CD4-positive, alpha-beta T cell (primary cell): ENCODE results near the gene KMT2B. TPM values are rescaled to one million over a fixed set of nuclear protein-coding genes. Genes with fewer than 3 reads are reported as not detected.

Experiments used
- ATAC-seq: fragments of 200-7000 bp; cut with Tn5 transposase; one replicate; pipeline ENCODE4 v1.10.0; 2022; ENCODE audit warnings: mild to moderate bottlenecking; ENCODE audit not compliant: poor library complexity
- CTCF ChIA-PET: fragments of 350-600 bp; sonication (Branson Sonifier 250); formaldehyde crosslinking; loops from one replicate; lab custom pipeline; 2021; ENCODE audit warnings: antibody characterized with exemption, inconsistent platforms; lab: Charles Lee
- POLR2A ChIA-PET: fragments of 350-600 bp; sonication (Branson Sonifier 250); formaldehyde crosslinking; loops from one replicate; lab custom pipeline; 2021; ENCODE audit warnings: antibody characterized with exemption, inconsistent platforms; lab: Charles Lee
- DNase-seq, 14 experiments: peaks; one replicate each; pipeline ENCODE4 v3.0.0-alpha.2; 2013 to 2020; ENCODE audit warnings: mixed read lengths in 2 of 14
- H3K27ac ChIP-seq, 2 donors: one replicate each; pipeline versions ENCODE4 v1.5.1 to v1.7.0; 2013; ENCODE audit warnings: low read length in 2 of 2, low read depth in 1 of 2, mild to moderate bottlenecking in 1 of 2
- H3K27me3 ChIP-seq, 2 experiments: 1 replicate in 1 of 2; 2 replicates in 1 of 2; pipeline versions ENCODE4 v1.6.1 to v1.7.0; 2013; ENCODE audit warnings: low read length in 2 of 2, control low read depth in 1 of 2, mild to moderate bottlenecking in 1 of 2, moderate library complexity in 1 of 2; ENCODE audit not compliant: insufficient read depth in 2 of 2, control insufficient read depth in 1 of 2
- H3K36me3 ChIP-seq: one replicate; pipeline ENCODE4 v1.6.1; 2013; ENCODE audit warnings: low read length, control low read depth; ENCODE audit not compliant: insufficient read depth
- H3K4me1 ChIP-seq: one replicate; pipeline ENCODE4 v1.6.1; 2013; ENCODE audit warnings: low read length, control low read depth; ENCODE audit not compliant: insufficient read depth
- H3K4me3 ChIP-seq: one replicate; pipeline ENCODE4 v1.5.1; 2013; ENCODE audit warnings: mild to moderate bottlenecking, low read length, moderate library complexity
- H3K9me3 ChIP-seq, 2 experiments: 1 replicate in 1 of 2; 2 replicates in 1 of 2; pipeline versions ENCODE4 v1.6.1 to v1.7.0; 2013; ENCODE audit warnings: low read length in 2 of 2, mild to moderate bottlenecking in 2 of 2, control low read depth in 1 of 2, moderate library complexity in 1 of 2; ENCODE audit not compliant: control insufficient read depth in 1 of 2, insufficient read depth in 1 of 2
- H3K27ac Mint-ChIP-seq: one replicate; pipeline ENCODE4 v1.8.0; 2020; ENCODE audit warnings: mixed read lengths
- H3K27me3 Mint-ChIP-seq: one replicate; pipeline ENCODE4 v1.8.0; 2021; ENCODE audit warnings: mixed read lengths
- H3K36me3 Mint-ChIP-seq: one replicate; pipeline ENCODE4 v1.8.0; 2021; ENCODE audit warnings: low read depth, mixed read lengths
- H3K4me1 Mint-ChIP-seq: one replicate; pipeline ENCODE4 v1.8.0; 2021; ENCODE audit warnings: low read depth, mixed read lengths
- H3K4me3 Mint-ChIP-seq: one replicate; pipeline ENCODE4 v1.8.0; 2020; ENCODE audit warnings: mild to moderate bottlenecking, mixed read lengths
- H3K9me3 Mint-ChIP-seq: one replicate; pipeline ENCODE4 v1.8.0; 2020; ENCODE audit warnings: mixed read lengths
- intact Hi-C, 2 experiments: fragments of 100-400 bp; cut with DNase I in 1 of 2; cut with micrococcal nuclease in 1 of 2; formaldehyde crosslinking; loops; one replicate each; pipeline versions ENCODE4 v1.15.1 to v1.9.0; 2023 to 2025; cut with DNase I, micrococcal nuclease
- total RNA-seq, 174 experiments: library from RNA in 2 of 174; stranded (reverse) in 2 of 174; gene quantifications; one replicate each; pipeline ENCODE4 v1.2.3 and lab custom pipeline; 2021 to 2026
- TF ChIP-seq, protein P1 (sequence below): fragments of 200-600 bp; IDR thresholded peaks from one replicate; pipeline ENCODE4 v1.8.0; 2022; ENCODE audit warnings: antibody characterized with exemption, mild to moderate bottlenecking

The KMT2B gene
- total RNA-seq, 2 experiments from 2014 or later: 59.4 to 59.7 TPM

DNA sequence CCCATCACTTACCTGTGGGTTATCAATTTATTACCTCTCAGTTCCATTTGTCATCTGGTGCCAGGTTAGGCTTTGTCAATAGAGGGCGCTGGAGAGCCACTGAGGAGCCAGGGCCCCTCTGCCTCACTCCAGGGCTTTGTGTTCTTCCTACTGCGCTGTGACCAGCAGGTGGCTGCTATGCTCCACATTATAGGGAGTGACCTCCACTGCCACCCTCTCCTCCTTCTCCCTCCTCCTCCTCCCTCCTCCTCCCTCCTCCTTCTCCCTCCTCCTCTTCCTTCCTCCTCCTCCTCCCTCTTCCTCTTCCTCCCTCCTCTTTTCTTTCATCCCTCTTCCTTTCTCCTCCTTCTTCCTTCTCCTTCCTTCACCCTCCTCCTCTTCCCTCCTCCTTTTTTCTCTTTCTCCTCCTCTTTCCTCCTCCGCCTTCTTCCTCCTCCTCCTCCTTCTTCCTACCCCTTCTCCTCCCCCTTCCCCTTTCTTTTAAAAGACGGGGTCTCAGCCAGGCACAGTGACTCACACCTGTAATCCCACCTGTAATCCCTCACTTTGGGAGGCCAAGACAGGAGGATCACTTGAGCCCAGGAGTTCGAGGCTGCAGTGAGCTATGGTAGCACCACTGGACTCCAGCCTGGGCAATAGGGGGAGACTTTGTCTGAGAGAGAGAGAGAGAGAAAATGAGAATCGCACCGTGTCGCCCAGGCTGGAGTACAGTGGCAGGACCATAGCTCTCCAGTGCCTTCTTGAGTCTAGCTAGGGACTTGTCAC, 23.8 kb upstream of the KMT2B start:
- TF ChIP-seq, protein P1, sequence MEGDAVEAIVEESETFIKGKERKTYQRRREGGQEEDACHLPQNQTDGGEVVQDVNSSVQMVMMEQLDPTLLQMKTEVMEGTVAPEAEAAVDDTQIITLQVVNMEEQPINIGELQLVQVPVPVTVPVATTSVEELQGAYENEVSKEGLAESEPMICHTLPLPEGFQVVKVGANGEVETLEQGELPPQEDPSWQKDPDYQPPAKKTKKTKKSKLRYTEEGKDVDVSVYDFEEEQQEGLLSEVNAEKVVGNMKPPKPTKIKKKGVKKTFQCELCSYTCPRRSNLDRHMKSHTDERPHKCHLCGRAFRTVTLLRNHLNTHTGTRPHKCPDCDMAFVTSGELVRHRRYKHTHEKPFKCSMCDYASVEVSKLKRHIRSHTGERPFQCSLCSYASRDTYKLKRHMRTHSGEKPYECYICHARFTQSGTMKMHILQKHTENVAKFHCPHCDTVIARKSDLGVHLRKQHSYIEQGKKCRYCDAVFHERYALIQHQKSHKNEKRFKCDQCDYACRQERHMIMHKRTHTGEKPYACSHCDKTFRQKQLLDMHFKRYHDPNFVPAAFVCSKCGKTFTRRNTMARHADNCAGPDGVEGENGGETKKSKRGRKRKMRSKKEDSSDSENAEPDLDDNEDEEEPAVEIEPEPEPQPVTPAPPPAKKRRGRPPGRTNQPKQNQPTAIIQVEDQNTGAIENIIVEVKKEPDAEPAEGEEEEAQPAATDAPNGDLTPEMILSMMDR: peak; percentile 97
- intact Hi-C loops: loop anchor here (1.0 to 5.0 kb wide), 8 partner anchors 8 to 237 kb away; partner anchors contain the start of genes HSPB6 (in 2 of the 2) and PROSER3 (in 2 of the 2)
- no peaks in the 10 kb centered on the region for H3K9me3 ChIP-seq
- Mint-ChIP-seq H3K36me3 (no peaks in the 10 kb centered on the region), H3K27me3 (no peaks in the 10 kb centered on the region), H3K27ac (no peak overlapping the region), H3K4me1 (no peaks in the 10 kb centered on the region), H3K4me3 (no peak overlapping the region), H3K9me3 (no peaks in the 10 kb centered on the region)
- H3K4me3 ChIP-seq: no peak overlapping the region
- peak; percentile 85 to 94 (median 89) for DNase-seq
- peak; percentile 100 for ATAC-seq
- no peaks in the 10 kb centered on the region for H3K36me3 ChIP-seq
- ChIA-PET CTCF (interaction anchor here (0.7 to 1.3 kb wide), 4 partner anchors 9 to 421 kb away, joined by 3 to 4 read pairs (median 4); partner anchors contain the start of gene TBCB), POLR2A (interaction anchor here (0.9 kb wide), 1 partner anchor 20 kb away, joined by 3 read pairs; no protein-coding TSS in a partner anchor)
- no peaks in the 10 kb centered on the region for H3K27me3 ChIP-seq
- H3K27ac ChIP-seq: no peak overlapping the region
- H3K4me1 ChIP-seq: peaks cover 5% of the 10 kb centered on the region

DNA sequence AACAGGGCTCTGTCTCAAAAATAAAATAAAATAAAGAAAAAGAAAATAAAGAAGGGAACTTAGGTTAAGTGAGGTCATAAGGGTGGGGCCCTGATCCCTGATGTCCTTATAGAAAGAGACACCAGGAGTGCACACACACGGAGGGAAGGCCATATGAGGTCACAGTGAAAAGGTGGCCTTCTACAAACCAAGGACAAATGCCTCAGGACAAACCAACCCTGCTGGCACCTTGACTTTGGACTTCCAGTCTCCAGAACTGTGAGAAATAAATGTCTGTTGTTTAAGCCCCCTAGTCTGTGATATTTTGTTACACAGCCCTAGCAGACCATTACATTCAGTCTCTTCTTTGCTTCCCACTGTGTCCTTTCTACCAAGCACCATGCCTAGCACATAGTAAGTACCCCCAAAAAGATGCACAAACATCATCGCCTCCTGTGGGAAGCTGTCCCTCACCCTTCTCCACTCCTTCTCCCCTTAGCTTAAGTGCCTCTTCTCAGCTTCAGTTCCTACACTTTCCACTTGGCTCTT, 21.8 kb upstream of the KMT2B start:
- no peaks in the 10 kb centered on the region for H3K4me1 Mint-ChIP-seq
- no peaks in the 10 kb centered on the region for H3K9me3 Mint-ChIP-seq
- no peaks in the 10 kb centered on the region for H3K36me3 ChIP-seq
- no peaks in the 10 kb centered on the region for H3K36me3 Mint-ChIP-seq
- ChIA-PET CTCF (no interaction called here), POLR2A (no interaction called here)
- no peaks in the 10 kb centered on the region for H3K27me3 Mint-ChIP-seq
- ATAC-seq (no peak), DNase-seq (no peak)
- H3K27ac Mint-ChIP-seq: no peak overlapping the region
- H3K27me3 ChIP-seq: no peaks in the 10 kb centered on the region
- H3K27ac ChIP-seq: no peak overlapping the region
- intact Hi-C loops: no loop called here
- no peak overlapping the region for H3K4me3 Mint-ChIP-seq
- H3K9me3 ChIP-seq: no peaks in the 10 kb centered on the region
- TF ChIP-seq, protein P1: no peak
- no peak overlapping the region for H3K4me3 ChIP-seq
- peaks cover 5% of the 10 kb centered on the region for H3K4me1 ChIP-seq

DNA sequence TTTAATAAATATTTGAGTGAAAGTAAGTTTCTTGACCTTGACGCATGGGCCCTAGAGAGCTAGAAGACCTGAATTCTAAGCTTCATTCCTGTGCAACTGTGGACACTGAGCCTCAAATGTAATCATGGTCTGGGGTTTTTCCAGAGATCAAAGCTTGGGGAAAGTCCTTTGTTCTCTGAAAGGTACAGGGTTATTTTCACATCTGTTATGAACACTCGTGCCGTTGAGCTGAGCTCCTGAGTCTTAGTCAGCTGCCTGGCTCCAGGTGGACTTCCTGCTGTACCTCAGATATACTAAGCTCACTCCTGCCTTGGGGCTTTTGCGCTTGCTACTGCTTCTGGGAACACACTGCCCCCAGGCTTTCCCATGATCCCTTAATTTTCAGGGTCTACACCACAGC, 21.0 kb upstream of the KMT2B start:
- DNase-seq (no peak), ATAC-seq (no peak)
- Histone ChIP-seq H3K4me1 (peaks cover 9% of the 10 kb centered on the region), H3K4me3 (no peak overlapping the region), H3K27ac (no peak overlapping the region), H3K9me3 (no peaks in the 10 kb centered on the region), H3K36me3 (no peaks in the 10 kb centered on the region), H3K27me3 (no peaks in the 10 kb centered on the region)
- no peaks in the 10 kb centered on the region for H3K27me3 Mint-ChIP-seq
- POLR2A ChIA-PET: no interaction called here
- intact Hi-C loops: no loop called here
- no peak overlapping the region for H3K4me3 Mint-ChIP-seq
- TF ChIP-seq, protein P1: no peak
- no peak overlapping the region for H3K27ac Mint-ChIP-seq
- H3K36me3 Mint-ChIP-seq: no peaks in the 10 kb centered on the region
- no peaks in the 10 kb centered on the region for H3K4me1 Mint-ChIP-seq
- no peaks in the 10 kb centered on the region for H3K9me3 Mint-ChIP-seq
- CTCF ChIA-PET: no interaction called here
